Stimulated activated CD8-positive, alpha-beta memory T cell treated with anti-CD3 and anti-CD28 coated beads, Interleukin-15, amount 100 ng/mL, for 48 hours (primary cell): ENCODE measurements around the gene SLC66A1.

ENCODE experiments used
- DNase-seq, 2 donors: peaks; one replicate each; pipeline ENCODE4 v3.0.0-alpha.2; 2020; ENCODE audit warnings: low read depth in 2 of 2

Gene SLC66A1

GRCh38 chr1:19343617-19344350, 31.7 kb downstream of the SLC66A1 start:
- DNase-seq, result no peak

GRCh38 chr1:19344372-19344810, 32.3 kb downstream of the SLC66A1 start:
- no peak for DNase-seq

- no peak for DNase-seq
Observed at GRCh38 chr1:19344831-19345230, 32.7 kb downstream of the SLC66A1 start.

DNA sequence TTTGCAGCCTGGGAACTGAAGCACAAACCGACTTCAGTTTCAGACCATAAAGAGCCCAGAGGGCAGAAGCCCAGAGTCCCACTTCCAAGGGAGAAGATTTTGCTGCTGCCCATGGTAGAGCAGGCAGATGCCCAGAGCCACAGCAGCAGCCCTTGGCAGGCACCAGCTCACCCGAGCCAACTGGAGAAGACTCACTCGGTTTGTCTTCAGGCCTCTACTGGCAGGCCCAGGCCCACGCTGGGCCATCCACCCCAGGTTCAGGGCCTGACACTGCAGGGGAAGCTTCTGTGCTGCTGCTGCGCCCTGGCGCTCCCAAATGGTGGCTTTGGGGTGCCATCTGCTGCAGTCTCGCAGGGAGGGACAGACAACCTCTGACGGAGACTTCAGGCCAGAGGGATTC, 33.3 kb downstream of the SLC66A1 start:
- no peak for DNase-seq

GRCh38 chr1:19346026-19346425, 33.9 kb downstream of the SLC66A1 start:
- no peak for DNase-seq

- no peak for DNase-seq
Observed at GRCh38 chr1:19347533-19348172, 35.5 kb downstream of the SLC66A1 start.

DNA sequence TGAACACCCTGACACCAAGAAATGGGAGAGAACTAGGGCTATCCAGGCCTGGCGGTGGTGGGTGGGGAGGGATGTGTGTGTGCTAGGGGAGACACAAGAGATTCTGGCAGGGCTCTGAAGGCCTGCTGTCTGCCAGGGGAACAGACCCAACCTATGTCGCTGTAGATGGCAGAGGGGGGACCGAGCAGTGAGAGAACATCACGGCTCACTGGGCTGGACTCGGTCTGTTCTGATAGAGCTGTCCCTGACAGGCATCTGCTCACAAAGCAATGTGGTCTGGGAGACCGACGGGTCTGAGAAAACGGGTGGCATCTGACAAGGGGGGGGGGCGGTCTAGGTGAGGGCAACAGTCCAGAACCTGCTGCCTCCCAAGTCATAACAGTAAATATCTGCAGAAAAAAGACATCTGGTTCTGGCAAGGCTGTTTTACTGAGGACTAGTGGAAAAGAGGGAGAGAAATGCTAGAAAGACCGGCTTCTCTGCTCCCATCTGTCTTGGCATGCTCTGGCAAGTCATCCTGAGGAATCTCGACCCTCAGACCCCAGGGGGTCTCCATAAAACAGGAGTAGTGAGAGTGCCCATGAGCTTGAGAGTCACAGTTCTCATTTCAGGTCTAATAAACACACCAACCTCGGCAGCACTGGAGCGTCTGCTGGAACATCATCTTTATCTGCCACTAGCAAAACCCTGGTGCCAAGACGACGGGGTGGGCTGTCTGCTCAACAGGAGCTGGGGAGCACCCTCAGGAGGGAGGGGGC, 36.5 kb downstream of the SLC66A1 start:
- no peak for DNase-seq

GRCh38 chr1:19349999-19350398, 37.9 kb downstream of the SLC66A1 start:
- DNase-seq, result no peak

GRCh38 chr1:19350566-19350965, 38.4 kb downstream of the SLC66A1 start:
- DNase-seq, result no peak

- DNase-seq, result no peak
Observed at GRCh38 chr1:19351873-19352272, 39.7 kb downstream of the SLC66A1 start.

DNA sequence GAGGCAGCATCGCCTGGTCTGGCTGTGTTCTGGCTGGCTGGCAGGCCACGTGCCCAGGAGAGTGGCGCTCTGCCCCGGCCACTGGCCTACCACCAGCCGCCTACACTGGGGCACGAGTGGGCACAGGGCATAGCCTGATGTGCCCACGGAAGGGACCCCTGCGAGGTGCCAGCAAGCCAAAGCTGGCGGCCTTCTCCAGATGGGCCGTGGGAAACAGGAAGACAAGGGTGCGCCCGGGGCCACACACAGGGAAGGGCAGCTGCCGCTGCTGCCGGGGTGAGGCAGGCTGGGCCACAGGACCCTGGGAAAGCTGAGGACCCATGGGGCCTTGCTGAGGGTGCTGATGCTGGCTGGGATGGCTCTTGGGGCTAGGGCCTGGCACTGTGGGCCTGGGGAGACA, 40.7 kb downstream of the SLC66A1 start:
- no peak for DNase-seq

DNA sequence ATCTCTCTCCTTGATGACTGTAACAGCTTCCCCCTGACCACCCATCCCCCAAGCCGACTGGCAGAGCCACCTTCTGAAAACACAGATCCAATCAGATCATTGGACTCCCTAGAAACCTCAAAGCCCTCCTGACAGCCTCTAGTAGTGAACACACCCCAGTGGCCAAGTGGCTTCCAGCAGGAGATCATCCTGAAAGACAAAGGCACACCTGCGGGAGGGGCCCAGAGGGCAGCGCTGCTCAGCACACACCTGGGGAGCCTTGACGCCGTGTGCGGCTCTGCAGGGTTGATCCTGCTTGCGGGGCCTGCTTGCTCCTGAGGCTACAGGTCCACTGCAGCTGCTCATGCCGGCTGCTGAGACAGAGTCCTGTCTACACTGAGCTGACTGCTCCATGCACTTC, 41.5 kb downstream of the SLC66A1 start:
- no peak for DNase-seq

DNA sequence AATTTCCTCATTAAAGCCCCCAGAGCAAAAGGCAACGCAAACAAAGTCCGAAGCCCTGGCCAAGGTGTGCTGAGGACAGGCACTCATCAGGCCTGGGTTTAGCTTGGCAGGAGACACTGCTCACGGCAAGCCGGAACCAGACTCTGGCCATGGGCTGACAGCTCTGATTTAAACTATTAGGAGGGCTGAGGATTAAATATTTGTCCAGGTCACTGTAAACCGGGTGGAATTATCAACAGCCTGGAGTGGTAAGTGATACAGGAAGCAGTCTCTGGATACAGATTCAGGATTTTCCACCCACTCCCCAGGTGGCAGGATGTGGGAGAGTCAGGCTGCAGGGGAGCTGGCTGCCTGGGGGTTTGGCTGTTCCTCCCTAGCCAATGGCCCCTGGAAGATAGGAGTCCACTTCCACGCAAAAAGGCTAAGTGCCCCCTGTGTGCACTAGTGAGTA, 42.4 kb downstream of the SLC66A1 start:
- no peak for DNase-seq

GRCh38 chr1:19356266-19356665, 44.1 kb downstream of the SLC66A1 start:
- no peak for DNase-seq

GRCh38 chr1:19357299-19357986, 45.3 kb downstream of the SLC66A1 start:
- DNase-seq, result no peak

DNA sequence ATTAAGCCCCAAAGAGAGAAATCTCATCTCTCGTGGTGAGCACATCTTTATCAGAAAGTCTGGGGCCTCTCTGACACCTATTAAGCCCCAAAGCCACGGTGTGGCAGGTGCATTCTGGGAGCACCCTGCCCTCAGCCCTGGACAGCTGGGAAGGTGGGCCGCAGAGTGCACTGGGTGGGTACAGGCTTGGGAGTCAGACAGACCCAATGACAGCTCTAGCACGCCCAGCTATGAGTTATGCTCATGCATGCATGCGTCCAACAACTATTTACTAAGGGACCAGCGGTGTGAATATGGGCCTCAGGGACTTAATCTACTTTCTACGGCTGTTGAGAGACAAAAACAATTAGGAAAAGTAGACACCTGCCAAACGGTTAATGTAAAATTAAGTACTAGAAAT, 46.6 kb downstream of the SLC66A1 start:
- DNase-seq, result no peak

GRCh38 chr1:19359357-19359756, 47.2 kb downstream of the SLC66A1 start:
- no peak for DNase-seq

- DNase-seq, result no peak
Observed at GRCh38 chr1:19360016-19360415, 47.9 kb downstream of the SLC66A1 start.

DNA sequence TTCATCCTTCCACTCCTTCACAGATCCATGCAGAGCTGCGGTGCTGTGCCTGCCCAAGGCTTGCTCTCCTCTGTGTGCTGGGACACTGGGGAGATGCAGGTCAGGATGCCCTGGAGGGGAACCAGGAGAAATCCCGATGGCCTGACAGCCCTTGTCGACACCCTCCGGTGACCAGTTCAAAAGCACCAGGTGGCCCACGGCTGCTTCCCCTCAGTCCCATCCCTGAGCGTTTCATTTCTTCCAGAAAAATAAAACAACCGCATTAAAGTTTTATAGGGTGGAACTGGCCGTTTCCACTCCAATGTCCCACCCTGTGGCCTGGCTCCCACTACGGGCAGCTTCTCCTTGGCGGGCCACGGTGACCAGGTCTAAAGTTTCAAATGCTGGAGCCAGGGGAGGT, 48.3 kb downstream of the SLC66A1 start:
- no peak for DNase-seq

- no peak for DNase-seq
Observed at GRCh38 chr1:19360843-19361610, 48.9 kb downstream of the SLC66A1 start.

DNA sequence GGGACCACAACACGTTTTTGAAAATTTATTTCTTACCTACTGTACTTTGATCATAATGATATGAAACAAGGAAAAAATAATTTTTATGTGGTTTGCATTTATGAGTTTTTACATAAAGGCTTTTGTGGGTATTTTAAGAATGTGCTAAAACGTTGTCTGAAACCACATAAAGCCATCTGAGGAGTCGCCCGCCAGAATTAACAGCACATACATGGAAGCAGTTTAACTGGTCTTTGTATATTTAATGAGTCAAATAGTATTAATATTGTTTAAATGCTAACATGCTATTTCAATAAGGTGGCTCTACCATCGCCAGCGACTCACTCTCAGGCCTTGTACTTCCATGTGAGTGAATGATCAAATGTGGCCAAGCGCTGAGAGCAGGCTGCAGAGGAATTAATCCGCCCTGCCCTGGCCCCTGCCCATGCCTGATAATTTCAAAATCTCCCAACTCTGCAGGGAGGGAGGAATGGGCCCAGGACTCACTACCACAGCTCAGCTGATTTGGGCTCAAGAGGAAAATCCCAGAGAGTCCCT, 49.6 kb downstream of the SLC66A1 start:
- no peak for DNase-seq
